Heart right ventricle (tissue), 16 donors: ENCODE data around the gene DST. TPM values are rescaled to one million over a fixed set of nuclear protein-coding genes. Genes with fewer than 3 reads are reported as not detected.

Source experiments
- ATAC-seq, 8 donors: fragments of 200-7000 bp; cut with Tn5 transposase; one replicate each; pipeline ENCODE4 v1.9.1; 2020; ENCODE audit warnings: mild to moderate bottlenecking in 8 of 8, moderate library complexity in 8 of 8, moderate number of reproducible peaks in 1 of 8
- DNase-seq, 2 donors: peaks; one replicate each; pipeline ENCODE4 v3.0.0-alpha.2; 2020
- H3K27ac ChIP-seq, 10 donors: fragments of 200-600 bp; sonication (generic) in 2 of 10; one replicate each; pipeline versions ENCODE4 v1.5.0 to v1.8.0; 2020 to 2022; ENCODE audit warnings: mild to moderate bottlenecking in 3 of 10
- H3K27me3 ChIP-seq, 7 donors: fragments of 200-600 bp; one replicate each; pipeline ENCODE4 v1.8.0; 2021 to 2022; ENCODE audit warnings: mild to moderate bottlenecking in 2 of 7
- H3K36me3 ChIP-seq, 9 donors: fragments of 200-600 bp; sonication (generic) in 1 of 9; one replicate each; pipeline versions ENCODE4 v1.5.0 to v1.8.0; 2020 to 2022; ENCODE audit warnings: mild to moderate bottlenecking in 2 of 9
- H3K4me1 ChIP-seq, 9 donors: fragments of 200-600 bp; sonication (generic) in 1 of 9; one replicate each; pipeline versions ENCODE4 v1.5.0 to v1.8.0; 2020 to 2022; ENCODE audit warnings: mild to moderate bottlenecking in 4 of 9
- H3K4me3 ChIP-seq, 10 donors: fragments of 200-600 bp; sonication (generic) in 2 of 10; one replicate each; pipeline versions ENCODE4 v1.5.0 to v1.8.0; 2020 to 2022; ENCODE audit warnings: mild to moderate bottlenecking in 7 of 10, moderate library complexity in 2 of 10
- H3K9me3 ChIP-seq, 11 donors: fragments of 200-600 bp in 10 of 11; sonication (generic) in 2 of 11; one replicate each; pipeline versions ENCODE4 v1.5.0 to v1.8.0; 2013 to 2022; ENCODE audit warnings: mild to moderate bottlenecking in 2 of 11, control low read depth in 1 of 11, moderate library complexity in 1 of 11
- WGBS, 2 donors: extraction: QIAGEN DNeasy Blood & Tissue Kit; methylation state at CpG; one replicate each; pipeline ENCODE4 v1.1.7; 2013; ENCODE audit warnings: inconsistent platforms in 1 of 2; 5-methylcytosine and 5-hydroxymethylcytosine counted together
- intact Hi-C, 10 donors: fragments of 100-400 bp; cut with DNase I; formaldehyde crosslinking; loops; one replicate each; pipeline versions ENCODE4 v1.11.1 to v1.14.2; 2022
- polyA plus RNA-seq, 2 donors: library from polyadenylated mRNA; stranded (reverse); fragments of 200-250 nt; gene quantifications; one replicate each; pipeline ENCODE4 v1.2.3, GENCODE V29; 2013
- total RNA-seq, 10 donors: library from RNA; stranded (reverse); fragmentation: NEBNext Ultra II Directional in 3 of 10; extraction: Animal tissue kit (Norgen Biotek cat#: 25700) in 3 of 10; gene quantifications; one replicate each; pipeline versions ENCODE4 v1.2.1 to v1.2.4, GENCODE V29; 2021 to 2023
- TF ChIP-seq, protein P1 (sequence below), 9 donors: fragments of 200-600 bp; sonication (generic) in 2 of 9; IDR thresholded peaks; one replicate each; pipeline versions ENCODE4 v1.5.0 to v1.8.0; 2021 to 2022; ENCODE audit warnings: antibody characterized with exemption in 9 of 9, mild to moderate bottlenecking in 5 of 9, moderate library complexity in 1 of 9
- donor health status: Arrhythmogenic right ventricular cardiomyopathy.
- donor health status: ischemic (EF 13 %, LVEDD 7.1; RV severe dilation, severe dysfunction).
- donor health status: healthy with polysubstance abuse.
- donor health status: DM: no; HTN: yes; CAD: no.
- donor health status: DM: no; HTN: no; CAD: no.
- donor health status: ischemic (EF 25% LVEDD 6.9; RV normal size, moderate dysfunction).
- donor health status: ischemic (EF 25% LVEDD 5.7; RV mildly dilated, moderate dysfunction).
- donor health status: healthy.
- donor health status: DM: yes; HTN: yes; CAD: no.
- donor health status: Ischemic cardiomyopathy.
- donor health status: ischemic (EF 35%, LVEDD 5.7; RV mildly dilated, moderate dysfunction).
- donor health status: nonischemic (EF 11% LVEDD 7.7; RV severe dilation, severe dysfunction).
- donor health status: DM: yes; HTN: yes; CAD: no.
- donor health status: PGD.
- donor health status: ischemic (EF 29% LVEDD 5.4; RV normal size, mild dysfunction).
- donor health status: nonischemic (EF 23%, LVEDD 6.1; RV moderate dilation, normal function).

DST gene
- total and polyA plus RNA-seq, 12 donors, result 103 to 619 (median 433) TPM

DNA sequence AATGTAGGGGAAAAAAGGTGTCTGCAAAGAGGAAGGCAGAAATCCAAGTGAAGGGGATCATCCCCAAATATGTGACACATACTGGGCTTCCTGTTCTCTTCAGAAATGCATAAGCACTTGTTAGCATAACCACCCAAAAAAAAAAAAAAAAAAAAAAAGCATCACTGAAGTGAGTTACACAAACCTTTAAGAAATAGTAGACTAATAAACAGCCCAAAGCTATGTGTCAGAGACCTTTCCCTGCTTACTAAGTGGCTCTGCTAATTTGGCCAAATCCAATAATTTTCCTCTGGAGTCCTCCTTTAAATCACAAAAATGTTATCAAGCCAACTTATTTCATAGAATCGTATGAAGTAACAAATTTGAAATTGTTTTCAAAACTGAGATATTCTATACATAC is 7.5 kb upstream of the DST start:
- no peaks in the 10 kb centered on the region for H3K9me3 ChIP-seq
- TF ChIP-seq, protein P1, sequence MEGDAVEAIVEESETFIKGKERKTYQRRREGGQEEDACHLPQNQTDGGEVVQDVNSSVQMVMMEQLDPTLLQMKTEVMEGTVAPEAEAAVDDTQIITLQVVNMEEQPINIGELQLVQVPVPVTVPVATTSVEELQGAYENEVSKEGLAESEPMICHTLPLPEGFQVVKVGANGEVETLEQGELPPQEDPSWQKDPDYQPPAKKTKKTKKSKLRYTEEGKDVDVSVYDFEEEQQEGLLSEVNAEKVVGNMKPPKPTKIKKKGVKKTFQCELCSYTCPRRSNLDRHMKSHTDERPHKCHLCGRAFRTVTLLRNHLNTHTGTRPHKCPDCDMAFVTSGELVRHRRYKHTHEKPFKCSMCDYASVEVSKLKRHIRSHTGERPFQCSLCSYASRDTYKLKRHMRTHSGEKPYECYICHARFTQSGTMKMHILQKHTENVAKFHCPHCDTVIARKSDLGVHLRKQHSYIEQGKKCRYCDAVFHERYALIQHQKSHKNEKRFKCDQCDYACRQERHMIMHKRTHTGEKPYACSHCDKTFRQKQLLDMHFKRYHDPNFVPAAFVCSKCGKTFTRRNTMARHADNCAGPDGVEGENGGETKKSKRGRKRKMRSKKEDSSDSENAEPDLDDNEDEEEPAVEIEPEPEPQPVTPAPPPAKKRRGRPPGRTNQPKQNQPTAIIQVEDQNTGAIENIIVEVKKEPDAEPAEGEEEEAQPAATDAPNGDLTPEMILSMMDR (IDR thresholded peaks at IDR 0.05), result no peak
- no peaks in the 10 kb centered on the region for H3K27me3 ChIP-seq
- ATAC-seq (no peak), DNase-seq (no peak)
- WGBS, 2 donors, result 87 to 92% methylated on average over 1 of the region's 1 CpG
- H3K4me3 ChIP-seq, result no peak overlapping the region
- H3K4me1 ChIP-seq, result peaks cover 6 to 73% (median 30%) of the 10 kb centered on the region in 9 donors
- intact Hi-C loops, result loop anchor here in 1 of 10 donors (1.0 kb wide), 1 partner anchor 31 kb away; no protein-coding TSS in a partner anchor
- H3K27ac ChIP-seq, result no peak overlapping the region
- peaks cover 0 to 55% (median 8%) of the 10 kb centered on the region in 9 donors for H3K36me3 ChIP-seq

DNA sequence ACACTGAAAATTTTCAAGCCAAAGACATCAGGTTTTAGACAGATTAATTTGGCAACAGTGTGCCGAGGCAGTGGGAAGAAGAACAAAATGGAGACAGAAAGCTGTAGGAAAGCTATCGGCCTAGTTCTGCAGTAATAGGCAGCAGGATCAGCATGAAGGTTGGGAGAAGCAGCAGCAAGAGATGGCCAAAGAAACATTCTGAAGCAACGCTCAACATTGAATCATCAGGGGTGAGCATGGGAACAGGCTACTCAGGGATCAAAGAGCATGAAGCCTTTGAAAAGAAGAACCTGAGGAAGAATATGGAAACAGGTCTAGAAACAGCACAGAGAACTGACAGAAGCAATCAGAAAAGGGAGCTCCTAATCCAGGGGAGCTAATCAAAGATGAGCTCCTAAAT is 7.1 kb upstream of the DST start:
- H3K27ac ChIP-seq, result no peak overlapping the region
- ATAC-seq, result no peak
- WGBS, 2 donors, result 89 to 93% methylated on average over 3 of the region's 3 CpGs
- intact Hi-C loops, result loop anchor here in 2 of 10 donors (1.0 to 10.0 kb wide), 3 partner anchors 32 to 113 kb away; no protein-coding TSS in a partner anchor
- H3K9me3 ChIP-seq, result no peaks in the 10 kb centered on the region
- peaks cover 0 to 60% (median 8%) of the 10 kb centered on the region in 9 donors for H3K36me3 ChIP-seq
- peaks cover 6 to 69% (median 29%) of the 10 kb centered on the region in 9 donors for H3K4me1 ChIP-seq
- no peak overlapping the region for H3K4me3 ChIP-seq
- TF ChIP-seq, protein P1 (IDR thresholded peaks at IDR 0.05), result no peak
- no peaks in the 10 kb centered on the region for H3K27me3 ChIP-seq
- no peak for DNase-seq

DNA sequence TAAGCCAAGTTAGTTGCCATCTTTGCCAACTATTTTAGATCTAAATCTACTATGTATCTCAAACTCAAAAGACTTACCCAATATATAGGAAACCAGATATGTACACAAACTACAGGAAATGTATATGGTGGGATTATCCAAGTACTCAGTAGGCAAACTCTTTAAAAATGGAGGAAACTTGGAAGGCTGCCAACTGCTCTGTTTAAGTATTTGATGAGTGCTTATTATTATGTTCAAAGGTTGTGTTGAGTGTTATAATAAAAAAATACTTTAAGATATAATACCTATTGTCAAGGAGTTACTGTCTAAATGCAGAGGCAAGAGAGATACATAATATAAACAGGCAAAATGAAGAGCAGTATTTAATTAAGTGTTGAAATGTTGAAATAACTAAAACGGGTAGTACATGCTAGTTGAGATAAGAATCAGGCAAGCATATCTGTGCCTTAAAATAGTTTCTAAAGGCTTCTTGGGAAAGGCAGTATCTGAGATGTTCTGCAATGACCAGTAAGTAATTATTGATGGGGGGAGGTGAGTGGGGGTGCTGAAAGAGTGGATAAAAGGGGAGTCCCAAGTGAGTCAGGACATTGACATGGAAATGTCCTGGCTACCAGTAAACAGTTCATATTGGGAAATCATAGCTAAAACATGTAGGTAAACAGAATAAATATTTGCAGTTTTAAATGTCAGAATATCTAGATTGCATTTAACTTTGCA is 6.5 kb upstream of the DST start:
- WGBS, 2 donors, result 10 to 17% methylated on average over 1 of the region's 1 CpG
- DNase-seq, result no peak
- ATAC-seq, result no peak
- peaks cover 6 to 64% (median 27%) of the 10 kb centered on the region in 9 donors for H3K4me1 ChIP-seq
- H3K9me3 ChIP-seq, result no peaks in the 10 kb centered on the region
- TF ChIP-seq, protein P1 (IDR thresholded peaks at IDR 0.05), result no peak
- H3K27ac ChIP-seq, result no peak overlapping the region
- intact Hi-C loops, result loop anchor here in 2 of 10 donors (5.0 to 10.0 kb wide), 2 partner anchors 106 to 113 kb away; no protein-coding TSS in a partner anchor
- peaks cover 0 to 65% (median 8%) of the 10 kb centered on the region in 9 donors for H3K36me3 ChIP-seq
- no peaks in the 10 kb centered on the region for H3K27me3 ChIP-seq
- H3K4me3 ChIP-seq, result no peak overlapping the region

DNA sequence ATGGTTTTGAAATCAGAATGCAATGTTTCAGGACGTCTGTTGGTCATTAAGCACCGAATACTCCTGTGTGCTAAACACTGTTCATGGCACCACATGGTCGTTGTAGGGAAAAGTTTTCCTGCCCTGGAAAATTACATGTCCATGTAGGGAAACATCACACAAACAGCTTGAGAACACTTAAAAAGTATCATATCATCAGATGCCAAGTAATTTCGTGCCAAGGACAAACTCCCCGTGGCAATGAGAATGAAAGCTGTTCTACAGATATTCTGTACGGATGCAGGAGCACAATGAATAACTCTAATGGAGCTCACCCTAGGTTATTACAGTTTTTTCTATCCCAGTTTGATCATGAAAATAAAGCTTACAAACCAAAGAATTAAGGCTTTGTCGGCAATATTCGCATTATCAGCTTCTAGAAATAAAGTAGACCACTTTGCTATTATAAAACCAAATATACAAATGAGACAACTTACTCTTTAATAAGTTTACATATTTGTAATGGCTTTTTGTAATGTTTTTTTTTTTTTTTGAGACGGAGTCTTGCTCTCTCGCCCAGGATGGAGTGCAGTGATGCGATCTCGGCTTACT is 4.6 kb upstream of the DST start:
- H3K27me3 ChIP-seq, result no peaks in the 10 kb centered on the region
- 72 to 73% methylated on average over 12 of the region's 12 CpGs for WGBS, 2 donors
- TF ChIP-seq, protein P1 (IDR thresholded peaks at IDR 0.05), result no peak
- ATAC-seq (peak in 4 of 8 donors; percentile 26 to 51 (median 34)), DNase-seq (no peak)
- intact Hi-C loops, result loop anchor here in 3 of 10 donors (2.0 to 10.0 kb wide), 3 partner anchors 42 to 115 kb away; no protein-coding TSS in a partner anchor
- peaks cover 0 to 76% (median 8%) of the 10 kb centered on the region in 9 donors for H3K36me3 ChIP-seq
- H3K4me3 ChIP-seq, result no peak overlapping the region
- no peaks in the 10 kb centered on the region for H3K9me3 ChIP-seq
- H3K27ac ChIP-seq, result peak overlapping the region in 2 of 10 donors; percentile 15
- peaks cover 6 to 60% (median 25%) of the 10 kb centered on the region in 9 donors for H3K4me1 ChIP-seq
